ENCODE results near the gene SMIM38. TPM values are rescaled to one million over a fixed set of nuclear protein-coding genes. Genes with fewer than 3 reads are reported as not detected.

The SMIM38 gene
- polyA plus RNA-seq, 1 donor: 0.35 TPM

GRCh38 chr11:69202511-69203221 is 46.9 kb downstream of the SMIM38 start:
- no peak for DNase-seq (ENCODE audit: low read depth)

GRCh38 chr11:69203381-69203780 is 47.6 kb downstream of the SMIM38 start:
- DNase-seq (ENCODE audit: low read depth): no peak

GRCh38 chr11:69203901-69204245 is 48.1 kb downstream of the SMIM38 start:
- no peak for DNase-seq (ENCODE audit: low read depth)

- DNase-seq (ENCODE audit: low read depth): no peak
These were observed 48.7 kb downstream of the SMIM38 start for GRCh38 chr11:69204246-69204940.

GRCh38 chr11:69204941-69205742 is 49.4 kb downstream of the SMIM38 start:
- no peak for DNase-seq (ENCODE audit: low read depth)

Other genes starting within 250 kb of the SMIM38 start
- 0.62 TPM for gene MRGPRD, start 174.9 kb upstream of the SMIM38 start, polyA plus RNA-seq (ENCODE audit: insufficient read length)
- 18.3 TPM for gene MRGPRF, start 142.7 kb upstream of the SMIM38 start, polyA plus RNA-seq (ENCODE audit: insufficient read length)
- 7.1 TPM for gene TPCN2, start 107.0 kb upstream of the SMIM38 start, polyA plus RNA-seq (ENCODE audit: insufficient read length)
- 0.90 TPM for gene MYEOV, start 138.2 kb downstream of the SMIM38 start, polyA plus RNA-seq (ENCODE audit: insufficient read length)

All from forelimb muscle (tissue), 1 donor.